T47D (cell line): ENCODE data around the gene TSPAN33.

Experiments used
- DNase-seq, 2 experiments: peaks; one replicate each; pipeline versions ENCODE4 v3.0.0 to v3.0.0-alpha.2; 2011 to 2012; ENCODE audit warnings: low read depth in 1 of 2, low spot score in 1 of 2
- JUND ChIP-seq: IDR thresholded peaks from 2 replicates; pipeline ENCODE4 v1.6.1; 2012; ENCODE audit warnings: low read depth
- in situ Hi-C: cut with HindIII; loops from 2 replicates; pipeline ENCODE4 v1.10.0; 2016; ENCODE audit warnings: low sequenced_read_pairs, low pct_unique_long_range_greater_than_20kb

TSPAN33 gene

GRCh38 chr7:129189661-129190310 is 45.3 kb downstream of the TSPAN33 start:
- DNase-seq = no peak
- TF ChIP-seq JUND = no peak
- in situ Hi-C loops = no loop called here

GRCh38 chr7:129191272-129191671 is 46.8 kb downstream of the TSPAN33 start:
- no peak for TF ChIP-seq JUND
- in situ Hi-C loops = no loop called here
- no peak for DNase-seq

DNA sequence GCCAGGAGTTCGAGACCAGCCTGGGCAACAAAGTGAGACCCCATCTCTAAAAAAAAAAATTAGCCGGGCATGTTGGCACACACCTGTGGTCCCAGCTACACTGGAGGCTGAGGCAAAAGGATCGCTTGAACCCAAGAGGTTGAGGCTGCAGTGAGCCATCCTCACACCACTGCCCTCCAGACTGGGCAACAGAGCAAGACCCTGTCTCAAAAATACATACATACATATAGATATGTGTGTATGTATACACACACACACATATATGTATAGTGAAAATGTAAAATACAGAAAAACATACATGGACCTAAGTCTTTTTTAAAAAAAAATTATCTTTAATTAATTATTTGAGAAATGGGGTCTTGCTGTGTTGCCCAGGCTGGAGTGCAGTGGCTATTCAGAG is 49.4 kb downstream of the TSPAN33 start:
- in situ Hi-C loops = no loop called here
- no peak for TF ChIP-seq JUND

GRCh38 chr7:129197771-129198170 is 53.3 kb downstream of the TSPAN33 start:
- in situ Hi-C loops = no loop called here
- DNase-seq = no peak
- TF ChIP-seq JUND = no peak

More for the DNA sequence above, 49.4 kb downstream of the TSPAN33 start:
- no peak for DNase-seq

DNA sequence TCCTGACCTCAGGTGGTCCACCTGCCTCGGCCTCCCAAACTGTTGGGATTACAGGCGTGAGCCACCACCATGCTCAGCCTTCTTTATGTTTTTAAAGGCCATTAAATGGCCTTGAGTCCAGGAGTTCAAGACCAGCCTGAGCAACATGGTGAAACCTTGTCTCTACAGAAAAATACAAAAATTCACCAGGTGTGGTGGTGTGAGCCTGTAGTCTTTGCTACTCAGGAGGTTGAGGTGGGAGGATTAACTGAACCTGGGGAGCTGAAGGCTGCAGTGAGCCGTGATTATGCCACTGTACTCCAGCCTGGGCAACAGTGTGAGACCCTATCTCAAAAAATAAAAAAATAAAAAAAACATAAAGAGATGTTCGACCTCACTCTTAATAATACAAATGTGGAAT is 54.9 kb downstream of the TSPAN33 start:
- TF ChIP-seq JUND = no peak
- in situ Hi-C loops = no loop called here
- no peak for DNase-seq

- in situ Hi-C loops = no loop called here
Observed at GRCh38 chr7:129202058-129202777, 57.7 kb downstream of the TSPAN33 start.

GRCh38 chr7:129203050-129203741 is 58.7 kb downstream of the TSPAN33 start:
- DNase-seq = no peak
- in situ Hi-C loops = no loop called here
- TF ChIP-seq JUND = no peak

More at GRCh38 chr7:129202058-129202777, 57.7 kb downstream of the TSPAN33 start:
- no peak for DNase-seq
- no peak for TF ChIP-seq JUND

- DNase-seq = no peak
- no peak for TF ChIP-seq JUND
- in situ Hi-C loops = no loop called here
Observed at GRCh38 chr7:129205126-129205818, 60.8 kb downstream of the TSPAN33 start.

GRCh38 chr7:129205987-129206785 is 61.7 kb downstream of the TSPAN33 start:
- in situ Hi-C loops = no loop called here
- TF ChIP-seq JUND = no peak
- DNase-seq = no peak

GRCh38 chr7:129208667-129209066 is 64.2 kb downstream of the TSPAN33 start:
- no peak for DNase-seq
- TF ChIP-seq JUND = no peak
- in situ Hi-C loops = no loop called here

- no peak for DNase-seq
- in situ Hi-C loops = no loop called here
- no peak for TF ChIP-seq JUND
Observed at GRCh38 chr7:129209067-129209926, 64.8 kb downstream of the TSPAN33 start.
